Neural cell (in vitro differentiated cells): ENCODE data around the gene TRMT2A. TPM values are rescaled to one million over a fixed set of nuclear protein-coding genes. Genes with fewer than 3 reads are reported as not detected.

Source experiments
- H2AFZ ChIP-seq: fragments of 200-600, 300-800 bp; sonication (generic), shearing (Covaris generic); 2 replicates; pipeline ENCODE4 v1.6.0; 2014; ENCODE audit warnings: low read depth, mild to moderate bottlenecking, antibody characterized with exemption, low read length, moderate library complexity
- H3F3A ChIP-seq: fragments of 200-600 bp; shearing (Covaris generic); 2 replicates; pipeline ENCODE4 v1.6.1; 2016; ENCODE audit warnings: mild to moderate bottlenecking, moderate library complexity, mixed read lengths, antibody characterized with exemption, low read length; ENCODE audit not compliant: insufficient read depth, poor library complexity, severe bottlenecking
- H3K27ac ChIP-seq: fragments of 200-600, 300-800 bp; sonication (generic), shearing (Covaris generic); 2 replicates; pipeline ENCODE4 v1.5.1; 2014; ENCODE audit warnings: mild to moderate bottlenecking, low read length, moderate library complexity
- H3K27me3 ChIP-seq: fragments of 300-800, 200-600 bp; sonication (generic), shearing (Covaris generic); 2 replicates; pipeline ENCODE4 v1.6.0; 2014; ENCODE audit warnings: mild to moderate bottlenecking, low read depth, low read length, moderate library complexity; ENCODE audit not compliant: insufficient read depth
- H3K36me3 ChIP-seq: fragments of 300-800, 200-600 bp; sonication (generic), shearing (Covaris generic); 2 replicates; pipeline ENCODE4 v1.5.1; 2014; ENCODE audit warnings: mild to moderate bottlenecking, antibody characterized with exemption, low read length, moderate library complexity; ENCODE audit not compliant: insufficient read depth
- H3K4me2 ChIP-seq: fragments of 300-800, 200-600 bp; sonication (generic), shearing (Covaris generic); 2 replicates; pipeline ENCODE4 v1.6.0; 2014; ENCODE audit warnings: mild to moderate bottlenecking, low read length
- H3K4me3 ChIP-seq: fragments of 300-800, 200-600 bp; sonication (generic), shearing (Covaris generic); 2 replicates; pipeline ENCODE4 v1.5.1; 2014; ENCODE audit warnings: mild to moderate bottlenecking, low read length, moderate library complexity
- H3K79me2 ChIP-seq: fragments of 200-600 bp; shearing (Covaris generic); replicated peaks from 2 replicates; pipeline ENCODE4 v1.6.0; 2014; ENCODE audit warnings: mild to moderate bottlenecking, low read length, moderate library complexity; ENCODE audit not compliant: insufficient read depth
- H3K9ac ChIP-seq: fragments of 300-800, 200-600 bp; sonication (generic), shearing (Covaris generic); 2 replicates; pipeline ENCODE4 v1.6.1; 2016; ENCODE audit warnings: mild to moderate bottlenecking, low read length, mixed read lengths
- H3K9me2 ChIP-seq: fragments of 200-600 bp; shearing (Covaris generic); 2 replicates; pipeline ENCODE4 v1.6.1; 2016; ENCODE audit warnings: mild to moderate bottlenecking, low read length, mixed read lengths; ENCODE audit not compliant: insufficient read depth
- H3K9me3 ChIP-seq: fragments of 200-600, 300-800 bp; sonication (generic), shearing (Covaris generic); 2 replicates; pipeline ENCODE4 v1.6.1; 2016; ENCODE audit warnings: mild to moderate bottlenecking, mixed run types, low read length, moderate library complexity, mixed read lengths
- H4K20me1 ChIP-seq: fragments of 200-600 bp; shearing (Covaris generic); 2 replicates; pipeline ENCODE4 v1.6.1; 2016; ENCODE audit warnings: mild to moderate bottlenecking, mixed run types; ENCODE audit not compliant: insufficient read depth
- CTCF ChIP-seq: fragments of 450-650 bp; IDR thresholded peaks from 2 replicates; pipeline ENCODE4 v1.5.1; 2014; ENCODE audit warnings: antibody characterized with exemption, mild to moderate bottlenecking, moderate library complexity; ENCODE audit not compliant: poor library complexity, severe bottlenecking
- EP300 ChIP-seq: fragments of 450-650 bp; conservative IDR thresholded peaks from 2 replicates; pipeline ENCODE4 v1.6.1; 2014; ENCODE audit warnings: antibody characterized with exemption, mild to moderate bottlenecking, moderate library complexity; ENCODE audit not compliant: poor library complexity, severe bottlenecking
- EZH2 ChIP-seq: fragments of 200-600, 300-800 bp; shearing (Covaris generic), sonication (generic); IDR thresholded peaks from 2 replicates; pipeline ENCODE4 v1.6.1; 2014; ENCODE audit warnings: antibody characterized with exemption, low read length, borderline replicate concordance, mild to moderate bottlenecking; ENCODE audit not compliant: insufficient read depth, poor library complexity, severe bottlenecking
- MXI1 ChIP-seq: fragments of 450-650 bp; conservative IDR thresholded peaks from 2 replicates; pipeline ENCODE4 v1.6.1; 2014; ENCODE audit warnings: antibody characterized with exemption, mild to moderate bottlenecking; ENCODE audit not compliant: poor library complexity, severe bottlenecking
- POLR2AphosphoS5 ChIP-seq: IDR thresholded peaks from 2 replicates; pipeline ENCODE4 v1.6.1; 2012
- RAD21 ChIP-seq: fragments of 450-650 bp; conservative IDR thresholded peaks from 2 replicates; pipeline ENCODE4 v1.6.1; 2014; ENCODE audit warnings: antibody characterized with exemption, mild to moderate bottlenecking, moderate library complexity
- SMC3 ChIP-seq: fragments of 450-650 bp; conservative IDR thresholded peaks from 2 replicates; pipeline ENCODE4 v1.6.1; 2014; ENCODE audit warnings: antibody characterized with exemption, mild to moderate bottlenecking, moderate library complexity; ENCODE audit not compliant: poor library complexity
- TAF1 ChIP-seq: IDR thresholded peaks from 2 replicates; pipeline ENCODE4 v1.6.1; 2012; ENCODE audit warnings: low read depth
- polyA plus RNA-seq: library from polyadenylated mRNA; depleted of rRNA; stranded (reverse); fragments of >200 nt; gene quantifications from 2 replicates; pipeline ENCODE4 v1.2.3, GENCODE V29; 2014
- TF ChIP-seq, protein P1 (sequence below): IDR thresholded peaks from 2 replicates; pipeline ENCODE4 v1.6.1; 2012; ENCODE audit warnings: borderline replicate concordance

Gene TRMT2A
- polyA plus RNA-seq, 1 donor from 2014 or later = 96.7 TPM

GRCh38 chr22:20109411-20110358 lies 7.3 kb downstream of the TRMT2A start:
- TF ChIP-seq RAD21 (no peak), MXI1 (no peak), EZH2 (no peak), CTCF (no peak)
- H4K20me1 ChIP-seq = peaks cover 2% of the 10 kb centered on the region
- no peak overlapping the region for H3K27ac ChIP-seq

GRCh38 chr22:20108757-20109230 lies 8.2 kb downstream of the TRMT2A start:
- Histone ChIP-seq H3K27me3 (no peaks in the 10 kb centered on the region), H3K4me2 (no peak overlapping the region), H4K20me1 (peaks cover 6% of the 10 kb centered on the region), H3K4me3 (no peak overlapping the region), H3K9ac (no peak overlapping the region), H3K79me2 (no peaks in the 10 kb centered on the region), H3K9me3 (no peaks in the 10 kb centered on the region), H3K27ac (no peak overlapping the region), H3F3A (no peaks in the 10 kb centered on the region), H2AFZ (no peak overlapping the region), H3K36me3 (peaks cover 14% of the 10 kb centered on the region), H3K9me2 (no peaks in the 10 kb centered on the region)
- no peak for TF ChIP-seq EP300
- TF ChIP-seq TAF1 = no peak
- no peak for TF ChIP-seq MXI1
- TF ChIP-seq POLR2AphosphoS5 = no peak
- TF ChIP-seq EZH2 = no peak
- no peak for TF ChIP-seq RAD21
- TF ChIP-seq, protein P1, sequence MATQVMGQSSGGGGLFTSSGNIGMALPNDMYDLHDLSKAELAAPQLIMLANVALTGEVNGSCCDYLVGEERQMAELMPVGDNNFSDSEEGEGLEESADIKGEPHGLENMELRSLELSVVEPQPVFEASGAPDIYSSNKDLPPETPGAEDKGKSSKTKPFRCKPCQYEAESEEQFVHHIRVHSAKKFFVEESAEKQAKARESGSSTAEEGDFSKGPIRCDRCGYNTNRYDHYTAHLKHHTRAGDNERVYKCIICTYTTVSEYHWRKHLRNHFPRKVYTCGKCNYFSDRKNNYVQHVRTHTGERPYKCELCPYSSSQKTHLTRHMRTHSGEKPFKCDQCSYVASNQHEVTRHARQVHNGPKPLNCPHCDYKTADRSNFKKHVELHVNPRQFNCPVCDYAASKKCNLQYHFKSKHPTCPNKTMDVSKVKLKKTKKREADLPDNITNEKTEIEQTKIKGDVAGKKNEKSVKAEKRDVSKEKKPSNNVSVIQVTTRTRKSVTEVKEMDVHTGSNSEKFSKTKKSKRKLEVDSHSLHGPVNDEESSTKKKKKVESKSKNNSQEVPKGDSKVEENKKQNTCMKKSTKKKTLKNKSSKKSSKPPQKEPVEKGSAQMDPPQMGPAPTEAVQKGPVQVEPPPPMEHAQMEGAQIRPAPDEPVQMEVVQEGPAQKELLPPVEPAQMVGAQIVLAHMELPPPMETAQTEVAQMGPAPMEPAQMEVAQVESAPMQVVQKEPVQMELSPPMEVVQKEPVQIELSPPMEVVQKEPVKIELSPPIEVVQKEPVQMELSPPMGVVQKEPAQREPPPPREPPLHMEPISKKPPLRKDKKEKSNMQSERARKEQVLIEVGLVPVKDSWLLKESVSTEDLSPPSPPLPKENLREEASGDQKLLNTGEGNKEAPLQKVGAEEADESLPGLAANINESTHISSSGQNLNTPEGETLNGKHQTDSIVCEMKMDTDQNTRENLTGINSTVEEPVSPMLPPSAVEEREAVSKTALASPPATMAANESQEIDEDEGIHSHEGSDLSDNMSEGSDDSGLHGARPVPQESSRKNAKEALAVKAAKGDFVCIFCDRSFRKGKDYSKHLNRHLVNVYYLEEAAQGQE = no peak
- no peak for TF ChIP-seq SMC3
- TF ChIP-seq CTCF = no peak

More at GRCh38 chr22:20109411-20110358, 7.3 kb downstream of the TRMT2A start:
- Histone ChIP-seq H3K9ac (no peak overlapping the region), H3K79me2 (no peaks in the 10 kb centered on the region), H3K4me2 (no peak overlapping the region), H3K9me2 (no peaks in the 10 kb centered on the region), H3K36me3 (peaks cover 11% of the 10 kb centered on the region), H3K27me3 (no peaks in the 10 kb centered on the region), H3F3A (no peaks in the 10 kb centered on the region), H3K9me3 (no peaks in the 10 kb centered on the region), H3K4me3 (no peak overlapping the region), H2AFZ (no peak overlapping the region)
